ENCODE results near the gene EXOC4.

Gene EXOC4

DNA sequence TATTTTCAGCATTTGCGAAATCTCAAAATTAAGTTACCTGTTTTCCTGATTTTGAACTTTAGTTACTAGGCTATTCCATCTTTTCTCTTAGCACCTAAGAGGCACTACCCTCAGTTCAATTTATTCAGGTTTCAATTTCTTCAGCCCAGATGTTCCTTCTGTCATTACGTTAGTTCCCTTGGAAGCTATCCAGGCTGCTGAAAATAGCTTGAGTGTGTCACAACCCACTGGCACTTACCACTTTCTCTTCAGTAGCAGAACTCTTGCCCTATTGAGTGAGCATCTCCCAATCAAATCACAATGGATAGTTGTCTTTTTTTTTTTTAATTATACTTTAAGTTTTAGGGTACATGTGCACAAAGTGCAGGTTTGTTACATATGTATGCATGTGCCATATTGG is 541.6 kb downstream of the EXOC4 start:
- DNase-seq (ENCODE audit: low spot score), result no peak

DNA sequence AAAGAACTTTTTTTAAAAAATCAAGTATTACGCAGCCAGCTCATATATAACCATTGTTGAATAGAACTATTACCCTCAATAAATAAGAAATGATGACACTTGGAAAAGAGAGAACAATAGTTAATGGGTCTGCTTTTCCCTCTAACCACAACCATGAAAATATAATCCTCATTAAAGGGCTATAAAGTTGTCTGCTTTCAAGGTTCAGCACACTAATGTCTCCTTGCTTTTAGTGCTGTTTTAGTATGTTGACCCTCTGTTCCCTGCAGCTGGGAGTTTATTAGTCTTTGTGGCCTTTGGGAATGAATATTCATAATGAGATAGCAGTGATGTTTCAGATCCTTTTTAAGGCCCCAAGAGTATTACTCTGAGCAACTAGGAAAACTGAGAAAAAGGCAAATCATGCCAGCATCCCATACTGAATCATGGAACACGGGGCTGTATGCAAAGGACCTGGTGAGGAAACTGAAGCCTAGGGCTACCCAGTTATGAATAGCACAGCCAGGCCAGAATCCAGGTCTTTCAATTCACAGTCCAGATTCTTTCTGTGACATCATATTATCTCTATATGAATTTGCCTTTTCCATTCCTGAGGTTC is 542.3 kb downstream of the EXOC4 start:
- DNase-seq (ENCODE audit: low spot score), result no peak

DNA sequence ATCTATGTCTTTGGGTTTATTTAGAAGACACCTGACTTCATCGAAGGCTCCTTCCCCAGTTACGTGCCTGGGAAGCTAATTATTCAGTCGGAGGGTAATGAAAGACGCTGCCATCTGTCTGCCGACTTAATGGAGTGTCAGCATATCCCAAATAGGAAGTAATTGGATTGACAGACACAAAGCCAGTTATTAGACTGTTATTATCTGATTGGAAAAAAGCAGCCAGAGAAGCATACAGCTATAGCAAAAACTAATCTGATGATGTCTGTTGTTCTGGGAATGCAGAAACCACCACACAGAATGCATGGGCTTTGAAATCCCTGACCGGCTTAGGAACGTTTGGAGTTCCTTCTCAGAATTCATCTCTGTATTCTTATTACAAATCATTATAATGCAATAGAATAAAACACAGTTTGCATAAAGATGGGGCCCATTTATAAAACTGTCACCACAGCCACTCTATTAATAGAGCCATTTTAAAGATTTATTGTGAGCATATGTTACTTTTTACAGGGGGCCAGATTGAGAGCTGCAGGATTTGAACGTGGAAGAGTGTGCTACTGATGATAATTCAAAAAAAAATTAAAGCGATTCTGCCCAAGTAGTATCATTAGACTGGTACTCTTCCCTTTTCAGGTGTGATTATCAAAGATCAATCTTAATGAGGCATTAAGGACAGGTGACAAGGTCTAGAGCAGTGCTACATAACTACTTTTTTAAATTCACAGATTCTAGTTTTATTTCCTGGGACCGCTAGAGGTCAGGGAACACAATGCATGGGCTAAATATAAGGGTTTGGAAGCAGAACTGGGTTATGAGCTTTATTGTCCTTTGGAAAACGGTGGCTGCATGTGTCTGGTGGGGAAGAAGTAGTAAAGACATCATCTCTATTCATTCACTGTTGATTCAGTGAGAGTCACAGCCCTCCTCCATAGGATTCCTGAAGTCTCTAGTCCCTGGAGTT is 544.2 kb downstream of the EXOC4 start:
- no peak for DNase-seq (ENCODE audit: low spot score)

DNA sequence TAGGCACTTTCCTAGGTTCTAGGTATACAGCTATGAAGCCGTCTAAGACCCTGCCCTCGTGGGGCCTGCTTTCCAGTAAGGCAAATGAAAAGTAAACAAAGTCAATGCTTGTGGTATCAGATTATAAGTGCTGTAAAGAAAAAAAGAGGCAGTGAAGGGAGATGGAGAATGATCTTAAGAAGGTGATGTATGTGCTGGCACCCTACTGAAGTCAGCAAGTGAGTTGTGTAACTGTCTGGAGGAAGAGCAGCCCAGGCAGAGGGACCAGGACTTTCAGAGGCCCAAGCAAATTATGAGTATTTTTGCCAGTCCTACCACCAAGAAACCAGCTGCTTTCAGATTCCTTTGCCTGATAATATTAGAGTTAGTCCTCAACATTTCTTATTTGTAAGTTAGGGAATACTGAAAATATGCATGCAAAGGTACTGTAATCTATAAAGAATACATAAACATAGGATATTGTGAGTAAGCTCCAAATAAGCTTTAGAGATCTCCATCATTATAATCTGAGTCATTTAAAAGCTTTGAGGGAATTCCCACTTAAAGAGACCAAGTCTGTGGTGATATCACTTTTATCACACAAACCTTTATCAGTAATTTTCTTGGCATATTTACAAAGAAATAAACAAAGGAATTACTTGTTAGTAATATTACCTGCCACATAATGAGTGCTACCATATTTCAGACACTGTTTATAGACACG is 545.1 kb downstream of the EXOC4 start:
- DNase-seq (ENCODE audit: low spot score), result no peak

DNA sequence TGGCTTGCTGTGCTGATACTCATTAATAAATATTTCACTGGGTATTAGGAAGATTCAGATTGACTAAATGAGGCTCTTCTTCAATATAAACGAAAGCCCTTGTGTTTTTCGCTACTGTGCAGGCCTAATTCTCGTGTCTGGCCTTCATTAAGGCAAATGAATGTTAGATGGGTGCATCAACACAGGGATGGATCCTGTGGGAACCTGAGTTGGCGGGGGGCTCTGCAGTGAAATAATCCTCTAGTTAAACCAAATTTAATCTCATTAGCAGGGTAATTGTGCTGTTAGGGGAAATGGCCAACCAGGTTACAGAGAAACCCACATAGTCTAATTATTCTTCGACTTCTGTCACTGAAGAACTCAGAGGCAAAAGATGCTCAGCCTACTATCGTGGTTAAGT is 548.5 kb downstream of the EXOC4 start:
- DNase-seq (ENCODE audit: low spot score), result no peak

DNA sequence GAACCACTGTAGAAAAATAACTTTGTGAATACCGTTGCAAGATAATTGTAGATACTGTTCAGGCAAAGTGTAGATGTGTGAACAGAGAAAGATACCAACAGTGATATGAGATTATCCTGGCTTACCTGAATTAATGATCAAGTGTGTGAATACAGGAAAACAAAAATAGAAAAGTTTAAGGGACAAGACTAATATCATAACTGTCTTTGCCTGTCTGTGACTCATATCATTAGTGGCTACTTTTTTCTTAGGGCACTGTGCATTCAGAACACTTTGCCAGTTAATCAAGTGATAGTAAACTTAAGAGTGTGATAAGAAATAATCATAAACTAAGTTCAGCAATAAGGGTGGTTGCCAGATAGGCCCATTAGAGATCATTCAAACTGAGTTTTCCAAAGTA is 551.2 kb downstream of the EXOC4 start:
- DNase-seq (ENCODE audit: low spot score), result no peak

DNA sequence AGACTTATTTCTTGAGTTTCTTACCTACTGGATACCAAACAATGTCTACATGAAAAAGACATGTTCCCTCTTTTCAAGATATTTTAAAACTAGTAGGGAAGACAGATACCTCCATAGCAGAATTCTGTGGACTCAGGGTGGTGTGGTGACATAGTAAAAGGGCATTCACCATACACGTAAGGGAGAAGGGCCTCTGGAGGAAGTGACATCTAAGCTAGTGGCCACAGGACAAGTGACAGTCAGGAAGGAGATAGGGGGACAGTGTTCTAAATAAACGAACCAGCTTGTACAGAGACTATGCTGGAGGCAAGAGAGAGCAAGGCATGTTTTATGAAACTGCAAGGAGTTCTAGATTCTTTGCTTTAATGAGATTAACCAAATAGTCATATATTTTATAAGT is 552.5 kb downstream of the EXOC4 start:
- DNase-seq (ENCODE audit: low spot score), result no peak

DNA sequence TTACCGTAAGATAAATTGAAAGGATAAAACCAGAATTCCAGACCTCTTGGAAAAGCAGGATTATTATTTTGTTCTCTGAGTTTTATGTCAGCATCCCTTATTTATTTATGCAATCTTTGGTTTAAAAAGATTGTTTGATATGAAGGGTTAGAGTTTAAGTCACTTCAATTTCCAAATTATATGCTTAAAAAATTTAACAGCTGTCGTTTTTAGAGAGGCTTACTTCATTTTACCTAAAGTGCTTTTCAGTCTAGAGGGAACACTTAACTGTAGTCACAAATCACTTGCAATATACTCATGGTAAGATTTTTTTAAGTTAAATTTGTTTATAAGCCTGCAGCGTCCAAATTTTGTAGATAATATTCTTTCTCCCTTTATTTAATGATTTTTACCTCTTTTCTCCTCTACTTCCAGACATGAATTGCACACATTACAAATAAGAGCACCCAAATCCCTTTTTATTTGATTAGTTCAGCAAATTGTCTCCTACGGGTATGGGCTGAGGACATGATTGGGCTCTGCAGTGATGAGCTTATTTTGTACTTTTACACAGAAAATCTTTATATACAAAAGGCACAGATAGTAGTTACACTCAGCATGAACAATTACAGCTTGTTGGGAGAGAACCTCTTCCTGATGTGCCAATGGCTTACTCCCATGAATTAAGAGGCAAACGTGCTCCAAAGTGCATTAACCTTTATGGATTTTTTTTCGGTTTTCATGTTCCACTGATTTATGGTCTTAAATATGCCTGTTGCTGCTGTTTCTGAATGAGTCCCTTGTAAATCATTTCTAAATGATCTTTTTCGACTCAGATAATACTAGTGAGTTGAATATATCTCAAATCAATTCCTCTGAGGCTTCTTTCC is 555.0 kb downstream of the EXOC4 start:
- DNase-seq (ENCODE audit: low spot score), result no peak

DNA sequence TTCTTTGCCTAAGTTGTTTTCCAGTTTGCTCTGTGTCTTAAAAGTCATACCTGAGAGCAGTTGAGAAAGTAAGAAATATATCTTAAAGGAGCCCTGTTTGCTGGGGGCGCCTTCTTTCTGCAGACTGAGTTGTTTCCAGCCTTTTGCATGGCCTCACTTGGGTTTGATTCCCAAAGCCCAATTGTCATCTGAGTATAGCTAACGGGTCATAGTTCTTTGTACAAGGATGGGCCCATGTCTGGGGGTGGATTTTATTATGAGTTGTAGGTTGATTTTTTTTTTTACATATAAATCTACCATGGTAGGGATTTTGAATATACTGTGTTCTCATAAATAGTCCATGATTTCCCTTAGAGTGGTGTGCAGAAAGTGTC is 555.6 kb downstream of the EXOC4 start:
- DNase-seq (ENCODE audit: low spot score), result no peak

DNA sequence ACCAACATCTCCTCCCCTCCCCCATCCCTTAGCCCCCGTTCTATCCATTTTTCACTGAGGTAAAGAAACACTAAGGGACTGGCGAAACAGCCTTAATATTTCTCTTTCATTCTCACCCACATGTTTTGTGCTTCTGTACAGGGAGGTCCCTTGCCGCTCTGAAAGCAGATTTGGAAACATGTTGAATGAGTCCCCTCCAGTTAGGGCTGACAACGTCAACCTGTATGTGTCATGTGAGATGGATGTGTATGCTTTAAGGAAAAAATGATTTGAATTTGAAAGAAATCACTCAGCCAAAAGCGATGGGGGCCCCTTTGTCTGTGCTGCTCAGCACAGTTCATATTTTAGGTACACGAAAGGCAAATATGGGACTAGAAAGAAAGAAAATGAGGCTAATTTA is 560.0 kb downstream of the EXOC4 start:
- no peak for DNase-seq (ENCODE audit: low spot score)

DNA sequence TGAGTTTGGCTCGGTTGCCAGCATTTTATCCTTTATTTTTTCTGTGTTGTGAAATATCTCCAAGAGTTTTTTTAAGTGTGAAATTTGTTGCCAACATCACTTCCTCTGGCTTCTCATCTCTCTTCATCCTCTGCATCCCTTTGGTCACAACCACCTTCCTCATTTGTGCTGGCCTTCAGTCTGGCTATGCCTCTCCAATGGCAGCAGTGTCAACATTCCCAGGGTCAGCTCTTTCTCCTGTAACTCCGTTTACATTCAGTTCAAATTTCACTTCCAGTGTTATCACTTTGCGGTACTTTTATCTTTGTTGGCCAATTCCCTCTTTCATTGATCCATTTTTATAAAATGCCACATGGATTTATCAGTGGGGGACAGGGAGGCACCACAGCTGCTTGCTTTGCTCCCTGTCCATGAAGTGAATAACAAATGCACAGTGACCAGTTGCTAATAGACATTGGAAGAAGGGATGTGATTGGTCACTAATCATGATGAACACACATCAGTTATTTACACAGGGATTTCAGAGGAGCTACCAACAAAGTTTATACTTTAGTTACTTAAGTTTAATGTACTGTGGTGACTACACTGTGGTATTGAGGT is 562.8 kb downstream of the EXOC4 start:
- DNase-seq (ENCODE audit: low spot score), result no peak

DNA sequence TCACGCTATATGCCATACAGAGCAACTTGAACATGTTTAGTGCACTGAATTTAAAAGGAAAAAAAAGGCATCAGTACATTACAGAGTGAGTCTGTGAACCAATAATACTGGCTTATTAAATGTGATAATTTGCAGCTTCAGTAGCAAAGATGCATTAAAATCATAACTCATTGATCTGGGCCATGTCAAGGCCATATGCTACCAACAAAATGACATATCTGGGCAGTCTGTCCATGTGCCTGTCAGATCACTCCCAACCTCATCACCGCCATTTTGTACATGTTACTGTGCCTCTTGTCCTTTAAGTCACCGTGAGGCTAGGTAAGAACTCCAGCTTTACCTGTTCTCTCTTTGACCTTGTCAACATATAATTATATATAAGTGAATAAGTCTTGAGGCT is 566.8 kb downstream of the EXOC4 start:
- DNase-seq (ENCODE audit: low spot score), result no peak

DNA sequence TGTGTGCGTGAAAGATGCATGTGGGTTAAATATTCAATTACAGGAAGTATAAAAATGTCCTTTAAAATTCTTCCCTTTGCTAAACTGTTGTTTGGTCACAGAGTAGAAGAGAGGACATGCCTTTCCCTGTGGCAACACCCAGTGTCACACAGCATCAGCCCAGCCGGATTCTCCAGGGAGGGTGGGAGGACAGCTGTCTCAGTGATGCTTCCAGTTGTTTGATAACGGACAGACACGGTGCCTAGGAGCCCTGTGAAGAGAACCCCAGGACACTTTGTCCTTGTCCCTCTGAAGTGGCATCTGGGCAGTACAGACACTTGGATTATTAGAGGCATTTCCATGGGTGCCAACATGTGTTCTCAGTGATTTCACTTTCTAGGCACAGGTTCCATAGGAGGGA is 567.7 kb downstream of the EXOC4 start:
- DNase-seq (ENCODE audit: low spot score), result no peak

DNA sequence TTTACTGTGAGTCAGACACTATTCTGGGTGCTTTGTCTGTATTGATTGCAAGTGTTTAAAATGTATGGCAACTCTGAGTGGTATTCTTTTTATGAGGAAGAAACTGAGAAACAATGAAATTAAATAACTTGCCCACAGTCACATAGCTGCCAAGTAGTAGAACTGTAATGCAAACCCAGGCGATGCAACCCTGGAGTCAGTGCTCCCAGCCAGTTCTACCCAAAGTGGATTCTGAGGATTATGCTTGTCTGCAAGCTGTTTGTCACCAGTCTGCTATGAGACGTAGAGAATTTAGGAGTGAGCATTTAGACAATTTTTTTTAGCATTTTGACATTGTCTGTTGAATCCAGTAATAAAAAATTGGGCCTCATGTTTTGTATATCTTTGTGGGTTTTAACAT is 568.3 kb downstream of the EXOC4 start:
- DNase-seq (ENCODE audit: low spot score), result no peak

DNA sequence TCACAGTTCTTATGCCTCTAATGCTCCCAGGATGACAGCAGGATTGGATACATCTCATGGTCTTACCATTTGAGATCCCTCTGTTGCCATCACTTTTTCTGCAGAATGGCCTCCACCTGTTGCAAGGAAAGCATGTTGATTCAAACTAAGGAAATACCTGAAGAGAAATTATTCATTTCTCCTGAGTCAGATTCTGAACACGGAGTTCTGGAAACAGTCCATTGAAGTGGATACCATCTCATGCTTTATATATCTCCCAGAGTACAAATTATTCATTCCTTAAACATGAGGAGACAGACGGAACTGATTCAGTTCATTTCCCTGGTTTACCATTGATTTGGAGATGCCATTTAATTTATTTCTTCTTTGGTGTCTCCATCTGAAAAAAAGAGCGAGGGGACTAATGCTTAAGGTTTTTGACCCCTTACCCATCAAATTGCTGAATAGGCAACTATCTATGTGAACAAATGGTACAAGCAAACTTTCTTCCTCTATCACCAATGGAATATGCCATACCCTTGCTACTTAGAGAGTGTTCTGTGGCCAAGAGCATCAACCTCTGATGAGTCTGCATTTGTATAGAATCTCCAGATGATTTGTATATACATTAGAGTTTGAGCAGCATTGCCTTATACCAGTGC is 569.2 kb downstream of the EXOC4 start:
- no peak for DNase-seq (ENCODE audit: low spot score)

DNA sequence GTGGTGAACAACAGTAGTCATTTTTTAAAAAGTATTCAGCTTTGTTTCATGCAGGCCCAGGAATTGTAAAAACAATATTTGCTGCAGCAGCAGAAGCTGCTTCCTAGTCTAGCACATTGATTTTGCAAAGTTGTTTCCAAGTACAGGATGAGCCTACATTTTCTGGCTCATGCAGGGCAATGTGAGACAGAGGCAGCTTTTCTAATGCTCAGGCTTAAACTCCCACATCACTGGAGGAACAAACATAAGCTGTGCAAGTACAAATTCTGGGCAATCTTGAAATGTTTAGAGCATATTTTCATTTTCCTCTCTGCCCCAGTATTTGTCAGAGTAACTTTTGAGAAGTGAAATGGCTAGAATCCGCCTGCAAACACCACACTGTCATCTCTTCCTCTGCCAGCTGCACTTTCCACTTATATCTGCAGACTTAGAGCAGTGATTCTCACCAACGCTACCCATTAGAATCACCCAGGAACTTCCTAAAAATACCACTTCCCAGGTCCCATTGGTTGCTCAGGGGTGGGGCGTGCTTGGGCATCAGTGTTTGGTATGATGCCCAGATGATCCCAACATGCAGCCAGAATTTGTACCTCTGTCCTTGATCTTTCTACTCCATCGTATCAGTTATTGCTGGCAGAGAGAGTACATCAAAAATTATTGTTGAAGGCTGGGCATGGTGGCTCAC is 570.1 kb downstream of the EXOC4 start:
- no peak for DNase-seq (ENCODE audit: low spot score)

DNA sequence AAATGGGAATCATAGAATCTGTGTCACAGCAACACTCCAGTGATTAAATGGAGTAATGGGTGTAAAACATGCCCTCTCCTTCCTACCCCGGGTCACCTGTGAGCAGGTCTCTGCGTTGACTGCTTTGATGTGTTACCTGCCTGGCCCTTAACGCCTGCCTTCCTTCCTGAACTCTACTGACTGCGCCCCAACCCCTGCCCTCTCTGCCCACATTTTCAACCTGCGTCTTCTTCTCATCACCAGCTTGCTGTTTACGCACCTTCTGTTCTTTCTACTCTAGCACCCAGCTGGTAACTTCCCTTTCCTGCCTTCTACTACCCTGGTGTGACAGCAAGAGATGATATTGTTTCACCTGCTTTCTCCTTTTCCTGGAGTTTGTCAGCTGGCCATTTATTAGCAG is 571.3 kb downstream of the EXOC4 start:
- no peak for DNase-seq (ENCODE audit: low spot score)

DNA sequence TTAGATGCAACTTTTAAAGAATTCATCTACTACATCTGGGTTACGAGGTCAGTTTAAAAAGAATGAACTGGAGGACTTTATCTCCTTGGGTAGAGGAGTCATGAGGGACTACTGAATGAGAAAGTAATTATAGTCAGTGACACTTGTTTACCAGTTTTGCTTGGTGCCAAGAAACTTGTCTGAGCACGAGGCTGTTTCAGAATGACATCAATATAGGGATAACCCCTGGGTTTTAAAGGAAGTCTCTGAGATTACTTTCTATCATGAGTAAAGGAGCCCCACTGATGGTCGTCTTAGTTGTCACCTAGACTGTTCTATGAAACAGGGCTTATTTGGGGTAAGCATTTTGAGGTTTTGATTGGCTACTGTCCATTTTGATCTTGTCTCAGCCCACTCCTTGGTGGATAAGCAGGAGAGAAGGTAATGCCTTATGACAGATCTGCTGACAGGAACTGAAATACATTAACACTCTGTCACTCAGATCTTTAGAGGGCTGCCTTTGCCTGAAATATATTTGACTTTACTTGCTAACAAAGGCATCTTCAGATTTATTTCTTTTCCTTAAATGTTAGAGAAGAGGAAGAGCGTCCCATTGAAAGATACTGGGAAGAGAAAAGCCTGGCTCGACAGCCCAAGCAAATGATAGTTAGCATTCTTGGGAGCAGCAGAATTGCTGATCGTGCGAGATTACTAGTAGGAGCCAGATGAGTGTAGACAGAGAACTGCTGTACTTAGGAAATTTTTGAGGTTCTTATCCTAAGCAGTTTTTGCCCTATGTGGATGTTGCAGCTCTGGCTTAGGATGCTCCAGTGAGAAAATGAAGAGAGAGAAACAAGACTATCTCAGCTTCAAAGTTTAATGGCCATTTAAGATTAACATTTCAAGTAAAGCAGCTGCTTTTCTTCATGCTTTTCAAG is 575.1 kb downstream of the EXOC4 start:
- DNase-seq (ENCODE audit: low spot score), result no peak

DNA sequence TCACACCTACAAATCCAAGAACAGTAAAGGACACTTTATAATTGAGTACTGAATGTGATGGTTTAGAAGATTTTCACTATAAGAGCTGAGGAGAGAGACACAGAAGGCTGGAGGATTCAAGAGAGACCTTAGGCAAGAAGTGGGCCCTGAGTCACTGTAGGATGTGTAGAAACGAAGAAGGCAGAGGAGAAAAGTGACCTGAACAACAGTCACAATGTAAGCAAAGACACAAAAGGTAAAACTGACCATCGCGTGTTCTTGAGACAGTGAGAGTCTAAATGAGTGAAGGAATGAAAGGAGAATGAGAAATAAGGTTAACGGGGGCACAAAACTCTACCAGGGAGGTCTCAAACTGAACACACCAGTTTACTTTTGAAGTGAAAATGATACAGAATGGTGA is 576.0 kb downstream of the EXOC4 start:
- DNase-seq (ENCODE audit: low spot score), result no peak
